GM12875 (cell line): ENCODE data around the gene METTL25.

Source experiments
- H3K4me3 ChIP-seq: one replicate; pipeline ENCODE4 v1.5.1; 2011; ENCODE audit warnings: low read depth, low read length, control low read depth
- TF ChIP-seq, protein P1 (sequence below): IDR thresholded peaks from 2 replicates; pipeline ENCODE4 v1.5.1; 2011; ENCODE audit warnings: low read depth, mild to moderate bottlenecking, control low read depth, inconsistent platforms, low read length, moderate library complexity, borderline replicate concordance; ENCODE audit not compliant: insufficient read depth

Gene METTL25

DNA sequence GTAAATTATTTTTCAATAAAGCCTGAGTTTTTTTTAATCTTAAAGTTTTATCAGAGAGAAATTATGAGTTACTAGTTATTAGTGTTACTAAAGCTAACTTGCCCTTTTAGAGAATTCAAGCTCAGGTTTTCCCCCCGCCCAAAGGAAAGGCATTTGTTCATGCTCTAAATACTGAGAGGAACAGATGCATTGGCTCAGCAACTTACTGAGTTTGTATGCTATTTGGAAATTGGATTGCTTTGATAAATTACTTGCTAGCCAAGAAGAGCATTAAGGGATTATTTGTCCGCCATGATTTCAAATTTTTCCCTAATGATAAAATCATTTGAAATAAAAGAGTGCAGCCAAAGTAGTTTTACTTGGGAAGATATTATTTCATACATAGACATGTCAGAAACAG is 149.4 kb downstream of the METTL25 start:
- TF ChIP-seq, protein P1, sequence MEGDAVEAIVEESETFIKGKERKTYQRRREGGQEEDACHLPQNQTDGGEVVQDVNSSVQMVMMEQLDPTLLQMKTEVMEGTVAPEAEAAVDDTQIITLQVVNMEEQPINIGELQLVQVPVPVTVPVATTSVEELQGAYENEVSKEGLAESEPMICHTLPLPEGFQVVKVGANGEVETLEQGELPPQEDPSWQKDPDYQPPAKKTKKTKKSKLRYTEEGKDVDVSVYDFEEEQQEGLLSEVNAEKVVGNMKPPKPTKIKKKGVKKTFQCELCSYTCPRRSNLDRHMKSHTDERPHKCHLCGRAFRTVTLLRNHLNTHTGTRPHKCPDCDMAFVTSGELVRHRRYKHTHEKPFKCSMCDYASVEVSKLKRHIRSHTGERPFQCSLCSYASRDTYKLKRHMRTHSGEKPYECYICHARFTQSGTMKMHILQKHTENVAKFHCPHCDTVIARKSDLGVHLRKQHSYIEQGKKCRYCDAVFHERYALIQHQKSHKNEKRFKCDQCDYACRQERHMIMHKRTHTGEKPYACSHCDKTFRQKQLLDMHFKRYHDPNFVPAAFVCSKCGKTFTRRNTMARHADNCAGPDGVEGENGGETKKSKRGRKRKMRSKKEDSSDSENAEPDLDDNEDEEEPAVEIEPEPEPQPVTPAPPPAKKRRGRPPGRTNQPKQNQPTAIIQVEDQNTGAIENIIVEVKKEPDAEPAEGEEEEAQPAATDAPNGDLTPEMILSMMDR, result no peak
- H3K4me3 ChIP-seq, result no peak overlapping the region

DNA sequence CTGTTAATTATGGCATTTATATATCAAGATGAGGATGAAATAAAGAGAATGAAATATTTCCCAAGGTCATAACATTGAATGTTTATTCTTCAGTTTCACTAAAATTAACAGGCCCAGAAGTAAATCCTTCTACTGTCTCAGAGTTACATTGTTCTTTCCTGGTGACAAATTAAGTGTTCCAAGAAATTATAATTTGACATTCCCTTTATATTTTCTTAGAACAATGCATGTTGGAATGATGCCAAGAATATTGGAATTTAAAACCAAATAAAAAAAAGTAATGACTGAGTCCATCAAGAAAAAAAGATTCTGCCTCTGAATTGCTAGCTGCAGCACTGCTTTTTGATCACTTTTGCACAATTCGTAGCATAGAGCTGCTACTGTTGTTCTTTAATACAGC is 152.1 kb downstream of the METTL25 start:
- no peak overlapping the region for H3K4me3 ChIP-seq
- TF ChIP-seq, protein P1, result no peak

DNA sequence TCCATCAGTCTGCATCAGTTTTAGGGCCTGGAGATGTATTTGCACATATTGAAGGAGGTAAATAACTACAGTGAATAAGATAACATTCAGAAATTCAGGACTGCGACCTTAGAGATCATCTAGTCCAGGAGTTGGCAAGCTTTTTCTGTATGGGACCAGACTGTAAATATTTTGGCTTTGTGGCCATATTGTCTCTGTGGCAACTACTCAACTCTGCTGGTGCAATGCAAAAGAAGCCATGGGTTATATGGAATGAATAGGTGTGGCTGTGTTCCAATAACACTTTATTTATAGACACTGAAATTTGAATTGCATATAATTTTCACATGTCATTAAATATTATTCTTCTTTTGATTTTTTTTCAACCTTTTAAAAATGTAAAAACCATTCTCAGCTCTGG is 156.6 kb downstream of the METTL25 start:
- TF ChIP-seq, protein P1, result no peak

DNA sequence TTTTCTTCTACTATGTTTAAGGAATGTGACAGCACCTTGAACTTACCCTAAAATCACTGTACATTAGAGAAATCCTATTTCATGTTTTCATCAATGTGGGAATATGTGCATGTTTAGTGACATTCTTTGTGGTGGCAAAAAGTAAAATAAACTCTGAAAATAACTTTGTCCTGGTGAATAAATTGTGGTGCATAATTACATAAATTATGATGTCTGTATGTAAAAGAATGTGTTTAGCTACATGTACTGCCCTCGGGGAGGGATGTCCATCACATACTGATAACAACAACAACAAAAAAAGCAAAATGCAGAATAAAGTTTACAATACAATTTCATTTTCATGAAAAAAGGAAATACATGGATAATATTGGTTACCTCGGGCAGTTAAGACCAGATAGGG is 157.3 kb downstream of the METTL25 start:
- TF ChIP-seq, protein P1, result no peak
- H3K4me3 ChIP-seq, result no peak overlapping the region

More for the DNA sequence above, 156.6 kb downstream of the METTL25 start:
- H3K4me3 ChIP-seq, result no peak overlapping the region

DNA sequence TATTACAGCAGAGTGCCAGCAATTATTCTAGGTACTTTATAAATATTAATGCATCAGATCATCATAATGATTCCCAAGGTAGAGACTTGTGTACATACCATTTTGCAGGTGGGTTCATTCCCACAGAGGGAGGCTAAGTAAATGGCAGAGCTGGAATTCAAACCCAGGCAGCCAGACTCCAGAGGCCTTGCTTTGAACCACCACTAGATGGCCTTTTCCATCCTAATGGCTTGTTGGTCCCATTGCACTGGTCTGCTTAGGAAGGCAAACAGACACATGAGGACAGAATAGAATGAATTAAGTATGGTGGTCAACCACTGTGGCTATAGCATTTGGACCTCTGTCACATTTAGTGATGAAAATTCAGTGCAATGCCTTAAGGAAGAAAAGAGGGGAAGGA is 158.7 kb downstream of the METTL25 start:
- no peak overlapping the region for H3K4me3 ChIP-seq
- TF ChIP-seq, protein P1, result peak; percentile 74

DNA sequence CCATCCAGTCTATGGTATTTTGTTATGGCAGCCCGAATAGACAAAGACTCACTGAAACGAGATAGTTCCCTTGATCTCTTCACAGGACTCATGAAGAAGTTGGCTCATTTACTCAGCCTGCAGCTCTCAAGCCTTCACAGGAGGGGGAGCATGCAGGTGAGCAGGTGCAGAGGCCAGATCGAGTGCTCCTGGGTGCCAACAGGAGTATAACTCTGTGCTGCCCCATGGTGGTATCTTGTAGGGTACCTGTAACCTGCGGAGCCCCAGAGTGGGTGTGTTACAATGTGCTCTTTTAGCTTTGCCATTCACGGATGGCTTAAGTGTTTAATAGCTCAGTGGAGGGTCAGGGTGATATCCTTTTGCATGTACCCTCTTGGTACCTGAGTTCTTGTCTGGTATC is 159.5 kb downstream of the METTL25 start:
- TF ChIP-seq, protein P1, result no peak
- no peak overlapping the region for H3K4me3 ChIP-seq

DNA sequence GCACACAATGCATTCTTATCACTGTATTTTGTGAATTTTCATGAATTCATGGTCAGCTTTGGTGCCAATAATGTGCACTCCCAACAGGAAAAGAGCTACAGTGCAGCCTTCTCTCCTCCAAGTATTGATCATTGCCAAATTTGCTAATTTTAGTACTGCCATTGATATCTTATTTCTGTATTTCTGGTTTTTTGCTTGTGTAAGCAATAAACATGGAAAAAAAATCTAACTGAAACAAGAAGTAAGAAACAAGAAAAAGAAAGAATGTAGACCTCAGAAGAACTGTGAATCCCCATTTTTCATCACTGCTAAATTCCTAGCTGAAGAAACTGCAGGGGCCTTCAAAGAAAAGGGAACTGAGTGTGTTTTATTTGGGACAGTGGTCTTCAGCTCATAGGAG is 161.2 kb downstream of the METTL25 start:
- TF ChIP-seq, protein P1, result no peak
- no peak overlapping the region for H3K4me3 ChIP-seq
